ENCODE results near the gene ITGA3.

DNA sequence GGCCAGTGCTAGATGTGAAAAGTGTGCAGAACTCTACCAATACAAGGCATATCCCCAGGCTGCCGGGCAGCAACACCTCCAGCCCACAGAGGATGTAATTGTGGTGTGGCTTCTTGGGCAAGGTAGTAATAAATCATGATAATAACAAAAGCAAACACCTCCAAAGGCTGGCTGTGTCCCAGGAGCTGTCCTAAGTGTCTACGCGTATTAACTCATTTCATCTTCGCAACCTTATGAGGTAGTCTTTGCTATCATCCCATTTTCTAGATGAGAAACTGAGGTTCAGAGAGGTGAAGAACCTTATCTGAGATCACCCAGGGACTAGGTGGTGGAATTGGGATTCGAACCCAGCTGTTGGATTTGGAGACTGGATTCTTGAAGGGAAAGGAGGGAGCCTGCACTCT, 44.6 kb downstream of the ITGA3 start:
- TF ChIP-seq CTCF (IDR thresholded peaks at IDR 0.05 in 2 of 3, conservative IDR thresholded peaks at IDR 0.05 in 1 of 3; ENCODE audit: borderline replicate concordance in 1 of 3, insufficient read depth in 1 of 3, low read depth in 2 of 3, low read length in 2 of 3): no peak
- no peak for TF ChIP-seq EZH2 (IDR thresholded peaks at IDR 0.05)
- no peak for TF ChIP-seq SRF (IDR thresholded peaks at IDR 0.05; ENCODE audit: low read depth)
- TF ChIP-seq, protein P1, sequence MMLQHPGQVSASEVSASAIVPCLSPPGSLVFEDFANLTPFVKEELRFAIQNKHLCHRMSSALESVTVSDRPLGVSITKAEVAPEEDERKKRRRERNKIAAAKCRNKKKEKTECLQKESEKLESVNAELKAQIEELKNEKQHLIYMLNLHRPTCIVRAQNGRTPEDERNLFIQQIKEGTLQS (IDR thresholded peaks at IDR 0.05): no peak
- no peak for TF ChIP-seq RAD21 (IDR thresholded peaks at IDR 0.05; ENCODE audit: low read depth)
- no peak for TF ChIP-seq POLR2A (IDR thresholded peaks at IDR 0.05; ENCODE audit: borderline replicate concordance, extremely low read depth, insufficient read depth, insufficient read length)
- no peak for TF ChIP-seq ZNF274 (IDR thresholded peaks at IDR 0.05; ENCODE audit: low read depth, low read length)
- TF ChIP-seq SP1 (IDR thresholded peaks at IDR 0.05; ENCODE audit: low read depth): no peak
- no peak for TF ChIP-seq JUND (IDR thresholded peaks at IDR 0.05)
- no peak for TF ChIP-seq POLR2AphosphoS5 (IDR thresholded peaks at IDR 0.05; ENCODE audit: low read depth, low read length)
- no peak for TF ChIP-seq SIN3A (IDR thresholded peaks at IDR 0.05; ENCODE audit: low read depth)
